Type B pancreatic cell (in vitro differentiated cells): ENCODE data around the gene CYBA. TPM values are rescaled to one million over a fixed set of nuclear protein-coding genes. Genes with fewer than 3 reads are reported as not detected.

ENCODE experiments used
- DNase-seq: peaks from one replicate; pipeline ENCODE4 v3.0.0; 2021; ENCODE audit warnings: mixed read lengths; ENCODE audit not compliant: unreplicated experiment; ENCODE audit errors: extremely low spot score
- H3K27ac Mint-ChIP-seq: 2 replicates; pipeline ENCODE4 v1.8.0; 2021; ENCODE audit warnings: mild to moderate bottlenecking, mixed read lengths
- H3K27me3 Mint-ChIP-seq: 2 replicates; pipeline ENCODE4 v1.8.0; 2021; ENCODE audit warnings: mixed read lengths
- H3K36me3 Mint-ChIP-seq: 2 replicates; pipeline ENCODE4 v1.8.0; 2021; ENCODE audit warnings: mixed read lengths
- H3K4me1 Mint-ChIP-seq: one replicate; pipeline ENCODE4 v1.8.0; 2021; ENCODE audit warnings: mixed read lengths; ENCODE audit not compliant: unreplicated experiment
- H3K4me3 Mint-ChIP-seq: 2 replicates; pipeline ENCODE4 v1.8.0; 2021; ENCODE audit warnings: mild to moderate bottlenecking, mixed read lengths
- H3K9me3 Mint-ChIP-seq: 2 replicates; pipeline ENCODE4 v1.8.0; 2021; ENCODE audit warnings: mixed read lengths
- CTCF ChIP-seq: fragments of 200-600 bp; sonication (generic); conservative IDR thresholded peaks from 2 replicates; pipeline ENCODE4 v1.5.0; 2021; ENCODE audit warnings: antibody characterized with exemption, mild to moderate bottlenecking
- total RNA-seq: library from RNA; stranded (reverse); gene quantifications from 2 replicates; pipeline ENCODE4 v1.2.1, GENCODE V29; 2021; ENCODE audit warnings: low replicate concordance

Gene CYBA
- total RNA-seq, 1 donor from 2014 or later: 120 TPM

- no peak overlapping the region for H3K4me3 Mint-ChIP-seq
- no peak overlapping the region for H3K27ac Mint-ChIP-seq
- no peaks in the 10 kb centered on the region for H3K9me3 Mint-ChIP-seq
- no peak for TF ChIP-seq CTCF
- no peaks in the 10 kb centered on the region for H3K36me3 Mint-ChIP-seq
- DNase-seq: no peak
- H3K4me1 Mint-ChIP-seq: no peaks in the 10 kb centered on the region
- peaks cover 30% of the 10 kb centered on the region for H3K27me3 Mint-ChIP-seq
Measured at GRCh38 chr16:88680554-88681083, 29.8 kb upstream of the CYBA start.

GRCh38 chr16:88678224-88678979, 27.5 kb upstream of the CYBA start:
- Mint-ChIP-seq H3K36me3 (no peaks in the 10 kb centered on the region), H3K4me3 (no peak overlapping the region), H3K27ac (no peak overlapping the region), H3K27me3 (peaks cover 11% of the 10 kb centered on the region), H3K9me3 (no peaks in the 10 kb centered on the region), H3K4me1 (no peaks in the 10 kb centered on the region)
- no peak for TF ChIP-seq CTCF
- no peak for DNase-seq

GRCh38 chr16:88677721-88678120, 26.9 kb upstream of the CYBA start:
- Mint-ChIP-seq H3K27me3 (peaks cover 11% of the 10 kb centered on the region), H3K9me3 (no peaks in the 10 kb centered on the region), H3K4me1 (no peaks in the 10 kb centered on the region), H3K27ac (no peak overlapping the region), H3K4me3 (no peak overlapping the region), H3K36me3 (no peaks in the 10 kb centered on the region)
- TF ChIP-seq CTCF: no peak
- DNase-seq: no peak

DNA sequence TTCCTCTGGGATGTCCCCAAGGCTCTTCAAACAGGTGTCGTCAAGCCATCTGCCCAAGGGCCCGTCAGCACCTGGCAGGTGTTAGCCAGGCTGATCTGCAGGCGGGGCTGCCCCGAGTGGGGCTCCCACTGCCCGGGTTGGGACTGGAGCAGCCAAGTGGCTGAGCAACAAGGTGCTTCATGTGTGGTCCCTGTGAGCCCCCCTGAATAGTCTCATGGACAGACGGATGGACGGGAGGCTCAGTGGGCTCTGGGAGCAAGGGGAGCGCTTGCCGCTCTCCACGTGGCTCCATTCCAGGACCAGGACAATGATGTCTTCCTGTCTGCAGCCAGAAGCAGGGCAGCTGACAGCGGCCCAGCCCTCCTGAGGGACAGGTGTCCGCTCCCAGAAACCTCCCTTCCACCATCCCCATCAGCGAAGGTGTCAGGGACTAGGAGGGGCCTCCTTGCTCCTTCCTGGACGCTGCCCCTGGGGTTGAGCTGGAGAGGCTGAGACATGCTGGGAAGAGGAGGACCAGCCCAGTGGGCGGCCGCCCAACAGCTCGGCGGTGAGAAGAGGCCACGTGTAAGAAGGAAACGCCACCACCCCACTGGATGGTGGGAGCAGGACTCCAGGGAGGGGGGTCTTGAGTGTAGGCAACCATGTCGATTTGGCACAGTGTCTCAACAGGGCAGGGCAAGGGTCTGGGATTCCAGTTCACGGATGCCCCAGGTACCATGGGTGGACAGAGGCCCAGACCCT, 25.8 kb upstream of the CYBA start:
- no peak for TF ChIP-seq CTCF
- Mint-ChIP-seq H3K27me3 (peaks cover 1% of the 10 kb centered on the region), H3K9me3 (no peaks in the 10 kb centered on the region), H3K27ac (no peak overlapping the region), H3K36me3 (no peaks in the 10 kb centered on the region), H3K4me3 (no peak overlapping the region), H3K4me1 (no peaks in the 10 kb centered on the region)
- DNase-seq: no peak

DNA sequence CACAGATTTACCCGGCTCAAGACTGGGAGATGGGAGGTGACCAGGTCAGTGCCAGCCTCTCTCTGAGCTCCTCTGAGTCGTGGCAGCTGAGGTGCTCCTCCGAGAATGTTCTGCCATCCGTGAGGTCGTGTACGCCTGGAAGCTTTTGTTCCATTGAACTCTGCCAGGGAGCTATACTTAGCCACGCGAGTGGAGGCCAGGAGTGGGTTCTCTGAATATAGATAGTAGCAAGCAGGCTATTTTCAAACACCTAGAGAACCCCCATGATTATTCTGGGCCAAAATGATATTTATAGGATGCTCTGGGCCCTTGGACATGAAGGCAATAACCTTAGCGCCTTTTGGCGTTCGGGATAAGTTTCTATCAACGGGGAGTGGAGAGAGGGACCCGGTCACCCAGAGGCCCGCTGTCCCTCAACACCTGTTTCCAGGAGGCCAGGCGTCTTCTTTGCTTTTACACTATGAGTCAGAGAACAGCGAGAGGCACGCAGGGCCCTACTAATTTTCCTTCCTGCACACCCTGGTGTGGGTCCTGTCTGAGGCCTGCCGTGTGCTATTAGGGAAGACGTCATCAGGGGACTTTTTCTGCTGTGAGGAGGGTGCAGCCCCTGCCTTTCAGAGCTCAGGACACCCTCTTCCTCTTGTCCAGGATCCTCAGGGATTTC, 23.0 kb upstream of the CYBA start:
- Mint-ChIP-seq H3K27me3 (no peaks in the 10 kb centered on the region), H3K4me3 (no peak overlapping the region), H3K4me1 (no peaks in the 10 kb centered on the region), H3K27ac (no peak overlapping the region), H3K9me3 (no peaks in the 10 kb centered on the region), H3K36me3 (no peaks in the 10 kb centered on the region)
- DNase-seq: no peak
- no peak for TF ChIP-seq CTCF
